Activated B cell treated with CpG ODN at 0.5 μM for 24 hours (primary cell): Measurements from ENCODE around the gene MBNL2. TPM values are rescaled to one million over a fixed set of nuclear protein-coding genes. Genes with fewer than 3 reads are reported as not detected.

Experiments
- ATAC-seq: fragments of 200-7000 bp; cut with Tn5 transposase; one replicate; pipeline ENCODE4 v1.10.0; 2021; ENCODE audit warnings: low read depth, mild to moderate bottlenecking, moderate library complexity
- CTCF ChIA-PET: fragments of 350-600 bp; sonication (Branson Sonifier 250); formaldehyde crosslinking; loops from one replicate; lab custom pipeline; 2021; ENCODE audit warnings: antibody characterized with exemption; lab: Charles Lee
- POLR2A ChIA-PET: fragments of 350-600 bp; sonication (Branson Sonifier 250); formaldehyde crosslinking; loops from one replicate; lab custom pipeline; 2021; ENCODE audit warnings: antibody characterized with exemption; lab: Charles Lee
- DNase-seq: peaks from one replicate; pipeline ENCODE4 v3.0.0; 2022
- H3K27ac Mint-ChIP-seq: one replicate; pipeline ENCODE4 v1.8.0; 2020; ENCODE audit warnings: mixed read lengths
- H3K27me3 Mint-ChIP-seq: one replicate; pipeline ENCODE4 v1.8.0; 2021; ENCODE audit warnings: mixed read lengths
- H3K36me3 Mint-ChIP-seq: one replicate; pipeline ENCODE4 v1.8.0; 2021; ENCODE audit warnings: low read depth, mixed read lengths
- H3K4me1 Mint-ChIP-seq: one replicate; pipeline ENCODE4 v1.8.0; 2021; ENCODE audit warnings: mixed read lengths
- H3K4me3 Mint-ChIP-seq: one replicate; pipeline ENCODE4 v1.8.0; 2020; ENCODE audit warnings: mild to moderate bottlenecking, mixed read lengths
- H3K9me3 Mint-ChIP-seq: one replicate; pipeline ENCODE4 v1.8.0; 2020; ENCODE audit warnings: mixed read lengths
- intact Hi-C: fragments of 100-400 bp; cut with micrococcal nuclease; formaldehyde crosslinking; loops from one replicate; pipeline ENCODE4 v1.15.1; 2024
- total RNA-seq: library from RNA; stranded (reverse); gene quantifications from 2 replicates; pipeline ENCODE4 v1.2.3, GENCODE V29; 2022
- TF ChIP-seq, protein P1 (sequence below): fragments of 200-600 bp; IDR thresholded peaks from one replicate; pipeline ENCODE4 v1.8.0; 2022; ENCODE audit warnings: antibody characterized with exemption, mild to moderate bottlenecking

Gene MBNL2
- total RNA-seq, 1 donor from 2014 or later, result 18.8 TPM

DNA sequence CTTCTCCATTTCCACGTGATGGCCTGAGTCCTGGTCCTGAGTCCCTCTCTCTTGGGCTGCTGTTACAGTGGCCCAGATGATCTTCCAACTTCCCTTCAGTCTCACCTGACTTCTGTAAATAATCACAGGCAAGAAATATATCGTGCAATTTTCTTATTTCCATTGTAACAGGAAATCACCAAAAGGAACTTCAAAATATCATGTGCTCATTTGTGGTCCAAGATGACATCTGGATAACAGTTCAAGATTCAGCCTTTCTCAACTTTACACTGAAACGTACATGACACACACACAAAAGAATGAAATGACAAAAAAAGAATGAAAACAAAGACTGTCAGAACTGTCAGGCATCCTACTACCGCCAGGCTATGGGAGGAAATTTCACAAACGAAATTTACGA lies 189.9 kb downstream of the MBNL2 start:
- intact Hi-C loops, result no loop called here
- Mint-ChIP-seq H3K4me3 (no peak overlapping the region), H3K4me1 (no peaks in the 10 kb centered on the region), H3K27me3 (peaks cover 10% of the 10 kb centered on the region), H3K27ac (no peak overlapping the region), H3K9me3 (no peaks in the 10 kb centered on the region), H3K36me3 (no peaks in the 10 kb centered on the region)
- no peak for DNase-seq
- POLR2A ChIA-PET, result no interaction called here
- TF ChIP-seq, protein P1, sequence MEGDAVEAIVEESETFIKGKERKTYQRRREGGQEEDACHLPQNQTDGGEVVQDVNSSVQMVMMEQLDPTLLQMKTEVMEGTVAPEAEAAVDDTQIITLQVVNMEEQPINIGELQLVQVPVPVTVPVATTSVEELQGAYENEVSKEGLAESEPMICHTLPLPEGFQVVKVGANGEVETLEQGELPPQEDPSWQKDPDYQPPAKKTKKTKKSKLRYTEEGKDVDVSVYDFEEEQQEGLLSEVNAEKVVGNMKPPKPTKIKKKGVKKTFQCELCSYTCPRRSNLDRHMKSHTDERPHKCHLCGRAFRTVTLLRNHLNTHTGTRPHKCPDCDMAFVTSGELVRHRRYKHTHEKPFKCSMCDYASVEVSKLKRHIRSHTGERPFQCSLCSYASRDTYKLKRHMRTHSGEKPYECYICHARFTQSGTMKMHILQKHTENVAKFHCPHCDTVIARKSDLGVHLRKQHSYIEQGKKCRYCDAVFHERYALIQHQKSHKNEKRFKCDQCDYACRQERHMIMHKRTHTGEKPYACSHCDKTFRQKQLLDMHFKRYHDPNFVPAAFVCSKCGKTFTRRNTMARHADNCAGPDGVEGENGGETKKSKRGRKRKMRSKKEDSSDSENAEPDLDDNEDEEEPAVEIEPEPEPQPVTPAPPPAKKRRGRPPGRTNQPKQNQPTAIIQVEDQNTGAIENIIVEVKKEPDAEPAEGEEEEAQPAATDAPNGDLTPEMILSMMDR, result no peak
- ATAC-seq, result no peak
- CTCF ChIA-PET, result no interaction called here

- DNase-seq (no peak), ATAC-seq (no peak)
- no peaks in the 10 kb centered on the region for H3K36me3 Mint-ChIP-seq
- no peaks in the 10 kb centered on the region for H3K4me1 Mint-ChIP-seq
- no peaks in the 10 kb centered on the region for H3K9me3 Mint-ChIP-seq
- no peak overlapping the region for H3K27ac Mint-ChIP-seq
- TF ChIP-seq, protein P1, result no peak
- intact Hi-C loops, result no loop called here
- ChIA-PET POLR2A (no interaction called here), CTCF (no interaction called here)
- H3K4me3 Mint-ChIP-seq, result no peak overlapping the region
- H3K27me3 Mint-ChIP-seq, result peaks cover 10% of the 10 kb centered on the region
Measured at GRCh38 chr13:97413694-97414093, 191.6 kb downstream of the MBNL2 start.

GRCh38 chr13:97414392-97414791 lies 192.3 kb downstream of the MBNL2 start:
- Mint-ChIP-seq H3K27ac (no peak overlapping the region), H3K9me3 (no peaks in the 10 kb centered on the region), H3K4me1 (no peaks in the 10 kb centered on the region), H3K27me3 (peaks cover 7% of the 10 kb centered on the region), H3K4me3 (no peak overlapping the region), H3K36me3 (no peaks in the 10 kb centered on the region)
- intact Hi-C loops, result no loop called here
- TF ChIP-seq, protein P1, result no peak
- ATAC-seq, result no peak
- POLR2A ChIA-PET, result no interaction called here
- CTCF ChIA-PET, result no interaction called here
- DNase-seq, result no peak

DNA sequence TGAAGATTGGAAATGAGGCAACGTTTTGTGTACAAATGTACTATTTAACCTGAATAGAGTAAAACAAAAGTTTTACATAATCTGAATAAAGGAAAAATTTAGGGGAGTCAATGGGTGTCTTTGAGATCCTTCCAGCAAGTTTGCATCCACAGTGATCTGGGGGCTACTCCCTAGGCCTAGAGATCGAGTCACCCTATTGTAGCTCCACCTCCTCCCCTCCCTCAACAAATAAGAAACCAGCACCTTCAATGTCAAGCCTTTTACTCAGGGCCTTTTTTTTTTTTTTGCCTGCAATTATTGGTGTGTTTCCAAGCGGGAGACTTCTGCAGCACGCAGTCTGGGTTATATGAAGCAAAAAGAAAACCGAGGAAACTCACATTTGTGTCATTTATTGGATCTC lies 195.6 kb downstream of the MBNL2 start:
- H3K27me3 Mint-ChIP-seq, result peaks cover 7% of the 10 kb centered on the region
- no peak overlapping the region for H3K4me3 Mint-ChIP-seq
- ATAC-seq, result no peak
- intact Hi-C loops, result no loop called here
- H3K9me3 Mint-ChIP-seq, result no peaks in the 10 kb centered on the region
- POLR2A ChIA-PET, result no interaction called here
- H3K4me1 Mint-ChIP-seq, result peaks cover 2% of the 10 kb centered on the region
- no peak for DNase-seq
- no peak overlapping the region for H3K27ac Mint-ChIP-seq
- no peaks in the 10 kb centered on the region for H3K36me3 Mint-ChIP-seq
- TF ChIP-seq, protein P1, result no peak
- CTCF ChIA-PET, result no interaction called here

GRCh38 chr13:97422118-97423054 lies 200.3 kb downstream of the MBNL2 start:
- ChIA-PET POLR2A (interaction anchor here (0.9 kb wide), 1 partner anchor 11 kb away, joined by 3 read pairs; the partner anchor contains the start of gene RAP2A), CTCF (no interaction called here)
- DNase-seq, result no peak
- no peaks in the 10 kb centered on the region for H3K36me3 Mint-ChIP-seq
- peaks cover 2% of the 10 kb centered on the region for H3K4me1 Mint-ChIP-seq
- ATAC-seq, result no peak
- intact Hi-C loops, result no loop called here
- no peak overlapping the region for H3K4me3 Mint-ChIP-seq
- peaks cover 3% of the 10 kb centered on the region for H3K27me3 Mint-ChIP-seq
- H3K9me3 Mint-ChIP-seq, result no peaks in the 10 kb centered on the region
- TF ChIP-seq, protein P1, result no peak
- no peak overlapping the region for H3K27ac Mint-ChIP-seq
